Heart right ventricle (tissue), 16 donors: Measurements from ENCODE around the gene ENDOV. TPM values are rescaled to one million over a fixed set of nuclear protein-coding genes. Genes with fewer than 3 reads are reported as not detected.

ENCODE experiments used
- ATAC-seq, 8 donors: fragments of 200-7000 bp; cut with Tn5 transposase; one replicate each; pipeline ENCODE4 v1.9.1; 2020; ENCODE audit warnings: mild to moderate bottlenecking in 8 of 8, moderate library complexity in 8 of 8, moderate number of reproducible peaks in 1 of 8
- DNase-seq, 2 donors: peaks; one replicate each; pipeline ENCODE4 v3.0.0-alpha.2; 2020
- H3K27ac ChIP-seq, 10 donors: fragments of 200-600 bp; sonication (generic) in 2 of 10; one replicate each; pipeline versions ENCODE4 v1.5.0 to v1.8.0; 2020 to 2022; ENCODE audit warnings: mild to moderate bottlenecking in 3 of 10
- H3K27me3 ChIP-seq, 7 donors: fragments of 200-600 bp; one replicate each; pipeline ENCODE4 v1.8.0; 2021 to 2022; ENCODE audit warnings: mild to moderate bottlenecking in 2 of 7
- H3K36me3 ChIP-seq, 9 donors: fragments of 200-600 bp; sonication (generic) in 1 of 9; one replicate each; pipeline versions ENCODE4 v1.5.0 to v1.8.0; 2020 to 2022; ENCODE audit warnings: mild to moderate bottlenecking in 2 of 9
- H3K4me1 ChIP-seq, 9 donors: fragments of 200-600 bp; sonication (generic) in 1 of 9; one replicate each; pipeline versions ENCODE4 v1.5.0 to v1.8.0; 2020 to 2022; ENCODE audit warnings: mild to moderate bottlenecking in 4 of 9
- H3K4me3 ChIP-seq, 10 donors: fragments of 200-600 bp; sonication (generic) in 2 of 10; one replicate each; pipeline versions ENCODE4 v1.5.0 to v1.8.0; 2020 to 2022; ENCODE audit warnings: mild to moderate bottlenecking in 7 of 10, moderate library complexity in 2 of 10
- H3K9me3 ChIP-seq, 11 donors: fragments of 200-600 bp in 10 of 11; sonication (generic) in 2 of 11; one replicate each; pipeline versions ENCODE4 v1.5.0 to v1.8.0; 2013 to 2022; ENCODE audit warnings: mild to moderate bottlenecking in 2 of 11, control low read depth in 1 of 11, moderate library complexity in 1 of 11
- WGBS, 2 donors: extraction: QIAGEN DNeasy Blood & Tissue Kit; methylation state at CpG; one replicate each; pipeline ENCODE4 v1.1.7; 2013; ENCODE audit warnings: inconsistent platforms in 1 of 2; 5-methylcytosine and 5-hydroxymethylcytosine counted together
- intact Hi-C, 10 donors: fragments of 100-400 bp; cut with DNase I; formaldehyde crosslinking; loops; one replicate each; pipeline versions ENCODE4 v1.11.1 to v1.14.2; 2022
- polyA plus RNA-seq, 2 donors: library from polyadenylated mRNA; stranded (reverse); fragments of 200-250 nt; gene quantifications; one replicate each; pipeline ENCODE4 v1.2.3, GENCODE V29; 2013
- total RNA-seq, 10 donors: library from RNA; stranded (reverse); fragmentation: NEBNext Ultra II Directional in 3 of 10; extraction: Animal tissue kit (Norgen Biotek cat#: 25700) in 3 of 10; gene quantifications; one replicate each; pipeline versions ENCODE4 v1.2.1 to v1.2.4, GENCODE V29; 2021 to 2023
- TF ChIP-seq, protein P1 (sequence below), 9 donors: fragments of 200-600 bp; sonication (generic) in 2 of 9; IDR thresholded peaks; one replicate each; pipeline versions ENCODE4 v1.5.0 to v1.8.0; 2021 to 2022; ENCODE audit warnings: antibody characterized with exemption in 9 of 9, mild to moderate bottlenecking in 5 of 9, moderate library complexity in 1 of 9
- donor health status: Arrhythmogenic right ventricular cardiomyopathy.
- donor health status: ischemic (EF 13 %, LVEDD 7.1; RV severe dilation, severe dysfunction).
- donor health status: healthy with polysubstance abuse.
- donor health status: DM: no; HTN: yes; CAD: no.
- donor health status: DM: no; HTN: no; CAD: no.
- donor health status: ischemic (EF 25% LVEDD 6.9; RV normal size, moderate dysfunction).
- donor health status: ischemic (EF 25% LVEDD 5.7; RV mildly dilated, moderate dysfunction).
- donor health status: healthy.
- donor health status: DM: yes; HTN: yes; CAD: no.
- donor health status: Ischemic cardiomyopathy.
- donor health status: ischemic (EF 35%, LVEDD 5.7; RV mildly dilated, moderate dysfunction).
- donor health status: nonischemic (EF 11% LVEDD 7.7; RV severe dilation, severe dysfunction).
- donor health status: DM: yes; HTN: yes; CAD: no.
- donor health status: PGD.
- donor health status: ischemic (EF 29% LVEDD 5.4; RV normal size, mild dysfunction).
- donor health status: nonischemic (EF 23%, LVEDD 6.1; RV moderate dilation, normal function).

Gene ENDOV
- total and polyA plus RNA-seq, 12 donors, result 7.7 to 19.9 (median 12.6) TPM

DNA sequence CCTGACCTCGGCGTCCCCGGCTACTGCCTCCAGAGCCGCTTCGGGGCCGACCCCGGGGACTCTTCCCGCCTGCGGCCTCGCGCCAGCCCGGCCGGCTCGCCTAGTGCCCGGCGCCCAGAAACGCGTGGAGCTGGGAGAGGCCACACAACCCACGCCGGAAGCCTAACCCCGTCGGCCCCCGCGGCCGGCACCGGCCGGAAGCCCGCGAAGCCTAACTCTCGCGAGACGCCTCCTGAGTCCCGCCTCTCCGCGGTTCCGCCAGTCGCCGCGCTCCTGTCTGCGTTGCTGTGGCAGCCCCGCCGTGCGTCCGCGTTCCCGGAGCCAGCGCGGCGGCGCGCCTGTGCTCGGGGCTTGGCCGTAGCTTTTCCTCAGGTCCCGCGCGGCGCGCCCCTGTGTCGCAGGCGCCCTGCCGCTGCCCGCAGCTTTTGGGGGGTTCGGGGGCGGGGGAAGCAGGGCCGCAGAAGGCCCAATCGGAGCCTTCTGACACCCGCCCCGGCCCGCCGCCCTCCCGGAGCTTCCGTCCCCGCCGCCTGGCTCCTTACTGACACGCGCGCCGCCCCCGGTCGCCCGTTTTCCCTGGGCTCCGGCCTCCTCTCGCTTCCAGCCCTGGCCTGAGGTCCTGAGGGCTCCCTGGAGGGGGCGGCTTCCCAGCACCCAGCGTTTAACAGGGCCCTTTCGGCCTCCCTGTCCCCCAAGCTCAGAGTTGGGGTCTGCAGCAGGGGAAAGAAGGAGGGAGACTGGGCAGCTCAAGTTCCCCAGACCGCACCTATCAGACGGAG lies 39.8 kb downstream of the ENDOV start:
- Histone ChIP-seq H3K4me1 (peaks cover 8 to 39% (median 30%) of the 10 kb centered on the region in 9 donors), H3K27me3 (no peaks in the 10 kb centered on the region), H3K9me3 (no peaks in the 10 kb centered on the region), H3K36me3 (no peaks in the 10 kb centered on the region), H3K4me3 (peak overlapping the region; percentile 55 to 92 (median 70)), H3K27ac (peak overlapping the region; percentile 83 to 99 (median 97))
- 0 to 1% methylated on average over 75 to 88 of the region's 88 CpGs for whole genome bisulfite sequencing, 2 donors
- ATAC-seq (peak; percentile 95 to 97 (median 96)), DNase-seq (peak; percentile 97 to 98)
- TF ChIP-seq, protein P1, sequence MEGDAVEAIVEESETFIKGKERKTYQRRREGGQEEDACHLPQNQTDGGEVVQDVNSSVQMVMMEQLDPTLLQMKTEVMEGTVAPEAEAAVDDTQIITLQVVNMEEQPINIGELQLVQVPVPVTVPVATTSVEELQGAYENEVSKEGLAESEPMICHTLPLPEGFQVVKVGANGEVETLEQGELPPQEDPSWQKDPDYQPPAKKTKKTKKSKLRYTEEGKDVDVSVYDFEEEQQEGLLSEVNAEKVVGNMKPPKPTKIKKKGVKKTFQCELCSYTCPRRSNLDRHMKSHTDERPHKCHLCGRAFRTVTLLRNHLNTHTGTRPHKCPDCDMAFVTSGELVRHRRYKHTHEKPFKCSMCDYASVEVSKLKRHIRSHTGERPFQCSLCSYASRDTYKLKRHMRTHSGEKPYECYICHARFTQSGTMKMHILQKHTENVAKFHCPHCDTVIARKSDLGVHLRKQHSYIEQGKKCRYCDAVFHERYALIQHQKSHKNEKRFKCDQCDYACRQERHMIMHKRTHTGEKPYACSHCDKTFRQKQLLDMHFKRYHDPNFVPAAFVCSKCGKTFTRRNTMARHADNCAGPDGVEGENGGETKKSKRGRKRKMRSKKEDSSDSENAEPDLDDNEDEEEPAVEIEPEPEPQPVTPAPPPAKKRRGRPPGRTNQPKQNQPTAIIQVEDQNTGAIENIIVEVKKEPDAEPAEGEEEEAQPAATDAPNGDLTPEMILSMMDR (IDR thresholded peaks at IDR 0.05), result peak in 1 of 9 donors; percentile 11
- intact Hi-C loops, result loop anchor here in 3 of 10 donors (2.0 to 10.0 kb wide), 2 partner anchors 40 to 90 kb away; partner anchors contain the start of genes RPTOR (in 2 of the 3) and ENDOV (in 1 of the 3)

DNA sequence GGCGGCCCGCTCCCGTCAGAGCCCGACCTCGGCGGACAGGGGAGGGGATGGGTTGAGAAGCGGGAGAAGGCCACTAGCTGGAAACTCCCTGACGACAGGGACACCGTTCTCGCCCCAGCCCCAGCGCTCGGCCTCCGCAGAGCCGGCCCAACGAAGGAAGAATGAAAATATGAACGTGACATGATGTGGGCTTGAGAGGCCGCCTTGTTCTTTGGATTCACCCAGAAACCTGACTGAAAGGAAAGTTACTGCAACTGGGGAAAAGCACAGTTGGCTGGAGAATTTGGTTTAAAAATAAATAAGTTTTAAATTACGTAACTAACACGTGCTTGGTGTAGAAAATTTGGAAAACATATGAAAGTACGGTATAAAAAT lies 40.4 kb downstream of the ENDOV start:
- intact Hi-C loops, result loop anchor here in 3 of 10 donors (2.0 to 10.0 kb wide), 2 partner anchors 41 to 89 kb away; partner anchors contain the start of genes RPTOR (in 2 of the 3) and ENDOV (in 1 of the 3)
- Histone ChIP-seq H3K4me1 (peaks cover 8 to 39% (median 30%) of the 10 kb centered on the region in 9 donors), H3K27me3 (no peaks in the 10 kb centered on the region), H3K4me3 (peak overlapping the region; percentile 55 to 92 (median 70)), H3K36me3 (no peaks in the 10 kb centered on the region), H3K9me3 (no peaks in the 10 kb centered on the region), H3K27ac (peak overlapping the region; percentile 83 to 99 (median 97))
- TF ChIP-seq, protein P1 (IDR thresholded peaks at IDR 0.05), result no peak
- DNase-seq (peak in 1 of 2 donors; percentile 67), ATAC-seq (peak; percentile 15 to 54 (median 40))
- 6 to 7% methylated on average over 20 of the region's 20 CpGs for WGBS, 2 donors

DNA sequence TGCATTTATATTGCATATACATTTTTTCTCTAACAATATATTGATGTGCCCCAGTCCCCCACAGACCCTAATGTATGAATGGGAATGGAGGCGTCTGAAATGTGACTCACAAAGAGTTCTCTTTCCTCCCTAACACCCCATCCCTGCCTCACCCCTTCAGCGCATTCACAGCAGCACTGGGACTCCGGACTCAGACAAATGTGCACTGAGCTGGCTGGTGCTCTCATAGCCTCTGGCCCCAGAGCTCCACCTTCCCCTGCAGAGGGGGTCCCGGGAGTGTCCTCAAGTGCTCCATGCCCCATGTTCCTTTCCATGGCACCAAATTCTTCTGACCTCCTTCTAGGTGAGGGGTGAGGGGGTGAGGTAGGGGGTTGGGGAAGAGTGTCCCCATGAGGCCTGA lies 40.8 kb downstream of the ENDOV start:
- Histone ChIP-seq H3K9me3 (no peaks in the 10 kb centered on the region), H3K4me3 (peak overlapping the region in 4 of 10 donors; percentile 55 to 88 (median 64)), H3K36me3 (no peaks in the 10 kb centered on the region), H3K27me3 (no peaks in the 10 kb centered on the region), H3K27ac (peak overlapping the region in 9 of 10 donors; percentile 83 to 99 (median 96)), H3K4me1 (peaks cover 8 to 43% (median 30%) of the 10 kb centered on the region in 9 donors)
- whole genome bisulfite sequencing, 2 donors, result 68 to 72% methylated on average over 4 of the region's 4 CpGs
- intact Hi-C loops, result loop anchor here in 3 of 10 donors (2.0 to 10.0 kb wide), 2 partner anchors 41 to 89 kb away; partner anchors contain the start of genes RPTOR (in 2 of the 3) and ENDOV (in 1 of the 3)
- TF ChIP-seq, protein P1 (IDR thresholded peaks at IDR 0.05), result no peak
- DNase-seq (no peak), ATAC-seq (no peak)

DNA sequence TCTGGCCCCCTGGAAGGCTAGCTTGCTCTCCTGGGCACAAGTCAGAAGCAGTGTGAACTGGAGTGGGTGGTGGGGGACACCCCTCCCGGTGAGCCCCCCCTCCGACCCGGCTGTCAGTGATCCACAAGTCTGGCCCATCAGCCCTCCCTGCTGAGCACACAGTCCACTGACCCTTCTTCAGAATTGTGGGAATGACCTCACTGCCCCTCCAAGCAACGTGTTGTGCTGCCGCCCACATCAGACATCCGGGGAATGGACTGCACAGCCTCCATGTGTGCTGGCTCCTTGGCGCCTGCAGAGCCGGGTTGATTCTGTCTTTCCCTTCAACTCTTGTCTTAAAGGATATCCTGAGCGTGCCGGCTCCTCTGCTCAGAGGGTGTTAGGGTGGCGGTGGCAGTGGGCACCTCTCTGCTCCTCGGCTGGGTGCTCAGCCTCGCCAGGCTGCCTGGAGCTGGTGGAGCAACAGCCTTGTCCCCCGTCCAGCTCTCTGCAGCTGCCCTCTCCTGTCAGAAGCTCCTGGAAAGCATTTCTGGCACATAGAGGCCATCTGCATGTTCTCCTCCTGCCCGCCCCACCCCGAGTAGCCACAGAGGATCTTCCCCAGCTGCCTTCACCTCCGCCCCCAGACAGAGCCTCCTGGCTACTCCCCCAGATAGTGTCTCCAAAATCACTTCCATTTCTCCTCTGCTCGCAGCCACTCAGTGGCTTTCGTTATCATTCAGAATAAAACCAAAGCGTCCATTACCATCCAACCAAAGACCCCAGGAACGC lies 41.7 kb downstream of the ENDOV start:
- intact Hi-C loops, result loop anchor here in 2 of 10 donors (10.0 kb wide), 1 partner anchor 88 kb away; the partner anchor contains the start of gene RPTOR (in 2 of the 2)
- Histone ChIP-seq H3K36me3 (no peaks in the 10 kb centered on the region), H3K9me3 (no peaks in the 10 kb centered on the region), H3K27ac (peak overlapping the region in 4 of 10 donors; percentile 29 to 99 (median 98)), H3K27me3 (no peaks in the 10 kb centered on the region), H3K4me1 (peaks cover 12 to 49% (median 30%) of the 10 kb centered on the region in 9 donors), H3K4me3 (peak overlapping the region in 4 of 10 donors; percentile 2 to 23 (median 8))
- 43 to 47% methylated on average over 21 of the region's 21 CpGs for WGBS, 2 donors
- DNase-seq (peak; percentile 45 to 68), ATAC-seq (peak in 7 of 8 donors; percentile 9 to 46 (median 21))
- TF ChIP-seq, protein P1 (IDR thresholded peaks at IDR 0.05), result no peak
